Peyer's patch (tissue), 4 donors: ENCODE results near the gene DNAI1.

ENCODE experiments used
- POLR2A ChIP-seq, 2 donors: fragments of 450-650 bp; IDR thresholded peaks; one replicate each; pipeline ENCODE4 v1.5.1; 2017; ENCODE audit warnings: antibody characterized with exemption in 2 of 2, mild to moderate bottlenecking in 2 of 2, moderate library complexity in 2 of 2
- TF ChIP-seq, protein P1 (sequence below), 6 experiments: fragments of 450-650 bp in 4 of 6; fragments of 200-600 bp in 2 of 6; sonication (generic) in 1 of 6; IDR thresholded peaks; one replicate each; pipeline ENCODE4 v1.5.1; 2017 to 2019; ENCODE audit warnings: antibody characterized with exemption in 6 of 6, mild to moderate bottlenecking in 3 of 6, moderate library complexity in 1 of 6

DNA sequence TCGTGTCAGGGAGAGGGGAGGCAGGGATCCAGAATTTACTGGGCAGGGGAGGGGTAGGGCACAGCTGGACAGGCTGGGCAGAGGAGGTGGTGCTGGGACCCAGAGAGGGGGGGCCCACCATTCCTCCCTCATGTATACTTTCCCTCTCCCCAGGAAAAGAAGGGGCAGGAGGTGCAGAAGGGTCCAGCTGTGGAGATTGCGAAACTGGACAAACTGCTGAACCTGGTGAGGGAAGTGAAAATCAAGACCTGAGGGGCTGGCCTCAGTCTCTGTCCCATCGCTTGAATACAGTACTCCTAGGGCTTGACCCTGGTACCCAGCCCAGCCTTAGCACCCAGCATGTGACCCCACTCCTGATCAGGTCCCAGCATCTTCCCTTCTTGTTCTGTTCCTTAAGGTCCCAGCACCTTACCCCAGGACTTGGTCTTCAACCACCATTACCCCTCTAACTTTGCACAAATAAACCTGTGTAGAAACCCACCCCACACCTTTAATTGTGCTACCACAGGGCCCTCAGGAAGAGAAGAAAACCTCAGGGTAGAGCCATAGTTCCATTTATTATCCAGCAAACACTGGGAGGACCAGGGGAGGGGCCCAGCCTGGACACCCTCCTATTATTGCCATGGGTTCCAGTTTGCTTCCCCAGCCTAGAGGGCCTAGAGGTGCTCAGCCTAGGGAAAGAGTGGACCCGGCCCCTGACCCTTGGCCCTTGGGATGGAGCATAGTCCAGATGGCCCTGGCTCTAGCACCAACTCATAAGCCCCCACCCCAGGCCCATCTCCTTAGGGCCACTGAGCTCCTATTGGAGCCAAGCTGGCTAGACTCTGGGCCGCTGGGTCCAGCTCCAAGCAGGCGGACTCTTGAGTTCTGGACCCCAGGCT, 62.1 kb downstream of the DNAI1 start:
- TF ChIP-seq, protein P1, sequence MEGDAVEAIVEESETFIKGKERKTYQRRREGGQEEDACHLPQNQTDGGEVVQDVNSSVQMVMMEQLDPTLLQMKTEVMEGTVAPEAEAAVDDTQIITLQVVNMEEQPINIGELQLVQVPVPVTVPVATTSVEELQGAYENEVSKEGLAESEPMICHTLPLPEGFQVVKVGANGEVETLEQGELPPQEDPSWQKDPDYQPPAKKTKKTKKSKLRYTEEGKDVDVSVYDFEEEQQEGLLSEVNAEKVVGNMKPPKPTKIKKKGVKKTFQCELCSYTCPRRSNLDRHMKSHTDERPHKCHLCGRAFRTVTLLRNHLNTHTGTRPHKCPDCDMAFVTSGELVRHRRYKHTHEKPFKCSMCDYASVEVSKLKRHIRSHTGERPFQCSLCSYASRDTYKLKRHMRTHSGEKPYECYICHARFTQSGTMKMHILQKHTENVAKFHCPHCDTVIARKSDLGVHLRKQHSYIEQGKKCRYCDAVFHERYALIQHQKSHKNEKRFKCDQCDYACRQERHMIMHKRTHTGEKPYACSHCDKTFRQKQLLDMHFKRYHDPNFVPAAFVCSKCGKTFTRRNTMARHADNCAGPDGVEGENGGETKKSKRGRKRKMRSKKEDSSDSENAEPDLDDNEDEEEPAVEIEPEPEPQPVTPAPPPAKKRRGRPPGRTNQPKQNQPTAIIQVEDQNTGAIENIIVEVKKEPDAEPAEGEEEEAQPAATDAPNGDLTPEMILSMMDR (IDR thresholded peaks at IDR 0.05), result no peak
- no peak for TF ChIP-seq POLR2A (IDR thresholded peaks at IDR 0.05)
